Activated B cell treated with CpG ODN at 0.5 μM for 24 hours (primary cell): Measurements from ENCODE around the gene LY6G6C. TPM values are rescaled to one million over a fixed set of nuclear protein-coding genes. Genes with fewer than 3 reads are reported as not detected.

Source experiments
- ATAC-seq: fragments of 200-7000 bp; cut with Tn5 transposase; one replicate; pipeline ENCODE4 v1.10.0; 2021; ENCODE audit warnings: low read depth, mild to moderate bottlenecking, moderate library complexity
- CTCF ChIA-PET: fragments of 350-600 bp; sonication (Branson Sonifier 250); formaldehyde crosslinking; loops from one replicate; lab custom pipeline; 2021; ENCODE audit warnings: antibody characterized with exemption; lab: Charles Lee
- POLR2A ChIA-PET: fragments of 350-600 bp; sonication (Branson Sonifier 250); formaldehyde crosslinking; loops from one replicate; lab custom pipeline; 2021; ENCODE audit warnings: antibody characterized with exemption; lab: Charles Lee
- DNase-seq: peaks from one replicate; pipeline ENCODE4 v3.0.0; 2022
- H3K27ac Mint-ChIP-seq: one replicate; pipeline ENCODE4 v1.8.0; 2020; ENCODE audit warnings: mixed read lengths
- H3K27me3 Mint-ChIP-seq: one replicate; pipeline ENCODE4 v1.8.0; 2021; ENCODE audit warnings: mixed read lengths
- H3K36me3 Mint-ChIP-seq: one replicate; pipeline ENCODE4 v1.8.0; 2021; ENCODE audit warnings: low read depth, mixed read lengths
- H3K4me1 Mint-ChIP-seq: one replicate; pipeline ENCODE4 v1.8.0; 2021; ENCODE audit warnings: mixed read lengths
- H3K4me3 Mint-ChIP-seq: one replicate; pipeline ENCODE4 v1.8.0; 2020; ENCODE audit warnings: mild to moderate bottlenecking, mixed read lengths
- H3K9me3 Mint-ChIP-seq: one replicate; pipeline ENCODE4 v1.8.0; 2020; ENCODE audit warnings: mixed read lengths
- intact Hi-C: fragments of 100-400 bp; cut with micrococcal nuclease; formaldehyde crosslinking; loops from one replicate; pipeline ENCODE4 v1.15.1; 2024
- total RNA-seq: library from RNA; stranded (reverse); gene quantifications from 2 replicates; pipeline ENCODE4 v1.2.3, GENCODE V29; 2022
- TF ChIP-seq, protein P1 (sequence below): fragments of 200-600 bp; IDR thresholded peaks from one replicate; pipeline ENCODE4 v1.8.0; 2022; ENCODE audit warnings: antibody characterized with exemption, mild to moderate bottlenecking

The LY6G6C gene
- total RNA-seq, 1 donor from 2014 or later, result not detected

DNA sequence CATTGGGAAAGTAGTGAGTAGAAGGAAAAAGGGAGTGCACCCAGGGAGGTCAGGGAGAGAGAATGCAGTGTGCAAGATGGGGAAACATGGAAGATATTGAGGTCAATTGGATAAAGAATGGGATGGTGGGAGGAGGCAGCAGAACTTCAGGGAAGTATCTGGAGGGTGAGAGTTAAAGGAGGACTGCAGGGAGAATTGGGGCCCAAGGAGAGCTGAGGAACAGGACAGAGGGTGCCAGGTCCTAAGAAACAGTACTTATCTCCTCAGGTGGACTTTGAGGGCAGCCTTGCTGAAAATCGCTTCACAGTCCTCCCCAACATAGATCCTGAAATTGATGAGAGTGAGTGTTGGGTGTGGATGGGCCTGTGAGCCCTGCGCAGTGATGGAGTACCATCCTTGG, 36.7 kb upstream of the LY6G6C start:
- no peak overlapping the region for H3K4me3 Mint-ChIP-seq
- H3K4me1 Mint-ChIP-seq, result no peaks in the 10 kb centered on the region
- no peak for ATAC-seq
- H3K27ac Mint-ChIP-seq, result no peak overlapping the region
- peaks cover 25% of the 10 kb centered on the region for H3K36me3 Mint-ChIP-seq
- DNase-seq, result no peak
- H3K9me3 Mint-ChIP-seq, result no peaks in the 10 kb centered on the region
- intact Hi-C loops, result no loop called here
- CTCF ChIA-PET, result no interaction called here
- POLR2A ChIA-PET, result no interaction called here
- H3K27me3 Mint-ChIP-seq, result no peaks in the 10 kb centered on the region
- TF ChIP-seq, protein P1, sequence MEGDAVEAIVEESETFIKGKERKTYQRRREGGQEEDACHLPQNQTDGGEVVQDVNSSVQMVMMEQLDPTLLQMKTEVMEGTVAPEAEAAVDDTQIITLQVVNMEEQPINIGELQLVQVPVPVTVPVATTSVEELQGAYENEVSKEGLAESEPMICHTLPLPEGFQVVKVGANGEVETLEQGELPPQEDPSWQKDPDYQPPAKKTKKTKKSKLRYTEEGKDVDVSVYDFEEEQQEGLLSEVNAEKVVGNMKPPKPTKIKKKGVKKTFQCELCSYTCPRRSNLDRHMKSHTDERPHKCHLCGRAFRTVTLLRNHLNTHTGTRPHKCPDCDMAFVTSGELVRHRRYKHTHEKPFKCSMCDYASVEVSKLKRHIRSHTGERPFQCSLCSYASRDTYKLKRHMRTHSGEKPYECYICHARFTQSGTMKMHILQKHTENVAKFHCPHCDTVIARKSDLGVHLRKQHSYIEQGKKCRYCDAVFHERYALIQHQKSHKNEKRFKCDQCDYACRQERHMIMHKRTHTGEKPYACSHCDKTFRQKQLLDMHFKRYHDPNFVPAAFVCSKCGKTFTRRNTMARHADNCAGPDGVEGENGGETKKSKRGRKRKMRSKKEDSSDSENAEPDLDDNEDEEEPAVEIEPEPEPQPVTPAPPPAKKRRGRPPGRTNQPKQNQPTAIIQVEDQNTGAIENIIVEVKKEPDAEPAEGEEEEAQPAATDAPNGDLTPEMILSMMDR, result no peak

DNA sequence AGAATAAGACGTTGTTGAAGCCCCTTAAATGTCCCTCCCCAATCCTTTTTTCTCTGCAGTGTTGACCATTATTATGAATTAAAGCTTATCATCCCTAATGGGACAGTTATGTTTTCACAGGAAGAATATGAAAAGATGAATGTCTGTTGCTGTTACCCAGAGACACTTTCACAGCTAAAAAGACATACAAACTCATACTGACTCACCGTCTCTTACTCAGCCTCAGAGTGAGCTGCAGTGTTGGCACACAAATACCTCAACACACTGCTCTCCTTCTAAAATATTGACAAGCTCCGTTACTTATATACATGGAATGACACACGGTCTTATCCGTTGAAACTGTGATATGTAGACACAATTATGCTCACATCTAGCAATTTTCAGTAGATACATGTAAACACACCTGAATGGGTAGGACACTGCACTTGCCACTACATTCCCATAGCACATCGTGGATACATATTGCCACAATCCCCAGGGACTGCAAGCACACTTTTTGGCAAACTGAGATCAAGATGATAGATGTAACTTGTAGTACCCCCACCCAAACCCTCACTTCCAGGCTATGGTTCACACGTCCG, 31.3 kb upstream of the LY6G6C start:
- Mint-ChIP-seq H3K27ac (no peak overlapping the region), H3K4me3 (no peak overlapping the region), H3K9me3 (no peaks in the 10 kb centered on the region), H3K36me3 (peaks cover 7% of the 10 kb centered on the region), H3K4me1 (no peaks in the 10 kb centered on the region), H3K27me3 (no peaks in the 10 kb centered on the region)
- DNase-seq (no peak), ATAC-seq (no peak)
- TF ChIP-seq, protein P1, result no peak
- ChIA-PET POLR2A (interaction anchor here (0.6 kb wide), 1 partner anchor 63 kb away, joined by 6 read pairs; no protein-coding TSS in a partner anchor), CTCF (no interaction called here)
- intact Hi-C loops, result no loop called here

DNA sequence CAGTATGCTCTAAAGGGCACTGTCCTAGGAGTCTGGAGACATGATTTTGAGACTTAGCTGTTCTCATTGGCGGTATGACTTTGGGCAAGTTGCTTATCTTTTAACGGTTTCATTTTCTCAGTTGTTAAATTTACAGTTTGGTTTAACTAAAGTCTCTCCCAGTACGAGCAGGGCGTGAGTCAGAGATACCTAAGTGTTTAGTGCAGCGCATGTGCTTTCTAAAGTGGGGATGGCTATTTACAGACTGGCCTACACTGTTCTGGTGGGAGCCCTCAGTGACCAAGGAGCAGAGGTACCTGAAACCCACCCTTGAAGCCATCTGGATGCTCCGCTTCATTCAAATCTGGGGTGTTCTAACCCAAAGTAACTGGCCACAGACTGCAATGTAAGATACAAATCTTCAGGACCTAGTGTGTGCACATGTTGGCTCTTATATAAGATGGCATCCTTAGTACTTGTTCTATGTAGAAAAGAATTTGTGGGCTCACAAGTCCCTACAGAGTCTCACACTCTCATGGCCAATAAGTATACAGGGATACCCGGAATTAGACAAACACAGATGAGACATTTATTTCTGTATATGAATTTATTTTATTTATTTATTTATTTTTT, 29.0 kb upstream of the LY6G6C start:
- peaks cover 12% of the 10 kb centered on the region for H3K36me3 Mint-ChIP-seq
- no peaks in the 10 kb centered on the region for H3K9me3 Mint-ChIP-seq
- no peak for DNase-seq
- no peak overlapping the region for H3K4me3 Mint-ChIP-seq
- CTCF ChIA-PET, result interaction anchor here (1.1 kb wide), 1 partner anchor 19 kb away, joined by 3 read pairs; no protein-coding TSS in a partner anchor
- no peak for ATAC-seq
- TF ChIP-seq, protein P1, result no peak
- H3K27ac Mint-ChIP-seq, result no peak overlapping the region
- intact Hi-C loops, result no loop called here
- no peaks in the 10 kb centered on the region for H3K4me1 Mint-ChIP-seq
- no peaks in the 10 kb centered on the region for H3K27me3 Mint-ChIP-seq
- POLR2A ChIA-PET, result interaction anchor here (0.6 to 1.1 kb wide), 3 partner anchors 11 to 85 kb away, joined by 3 to 4 read pairs (median 3); partner anchors contain the start of gene MSH5

DNA sequence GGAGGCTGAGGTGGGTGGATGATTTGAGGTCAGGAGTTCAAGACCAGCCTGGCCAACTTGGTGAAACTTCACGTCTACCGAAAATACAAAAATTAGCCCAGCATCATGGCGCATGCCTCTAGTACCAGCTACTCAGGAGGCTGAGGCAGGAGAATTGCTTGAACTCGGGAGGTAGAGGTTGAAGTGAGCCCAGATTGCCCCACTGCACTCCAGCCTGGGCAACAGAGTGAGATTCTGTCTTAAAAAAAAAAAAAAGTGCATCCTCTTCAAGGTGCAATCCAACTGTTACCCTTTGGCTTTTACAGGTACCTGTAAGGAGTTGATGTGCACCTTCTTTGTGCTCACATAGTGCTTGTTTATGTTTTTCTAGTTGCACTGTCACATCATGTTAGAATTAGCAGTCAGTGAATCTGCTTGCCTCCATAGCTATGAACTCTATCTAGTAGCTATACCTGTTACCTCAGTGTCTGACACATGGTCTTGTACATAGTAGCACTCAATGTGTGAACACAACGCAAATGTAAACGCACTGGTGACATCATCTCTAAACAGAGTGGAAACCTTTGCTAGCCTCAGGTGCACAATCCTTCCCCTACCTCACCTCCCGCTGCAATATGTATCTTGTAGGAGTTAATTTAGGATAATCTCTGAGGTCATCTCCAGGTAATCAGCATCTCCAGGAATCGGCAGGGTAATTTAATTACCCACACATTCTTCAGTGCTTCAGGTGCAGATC, 27.9 kb upstream of the LY6G6C start:
- TF ChIP-seq, protein P1, result no peak
- intact Hi-C loops, result no loop called here
- POLR2A ChIA-PET, result interaction anchor here (0.5 to 1.1 kb wide), 5 partner anchors 10 to 102 kb away, joined by 3 to 11 read pairs (median 4); partner anchors contain the start of gene MSH5
- ATAC-seq, result no peak
- Mint-ChIP-seq H3K4me1 (no peaks in the 10 kb centered on the region), H3K4me3 (no peak overlapping the region), H3K27ac (no peak overlapping the region), H3K36me3 (peaks cover 13% of the 10 kb centered on the region), H3K27me3 (no peaks in the 10 kb centered on the region), H3K9me3 (no peaks in the 10 kb centered on the region)
- no peak for DNase-seq
- CTCF ChIA-PET, result interaction anchor here (1.1 kb wide), 1 partner anchor 21 kb away, joined by 4 read pairs; no protein-coding TSS in a partner anchor

DNA sequence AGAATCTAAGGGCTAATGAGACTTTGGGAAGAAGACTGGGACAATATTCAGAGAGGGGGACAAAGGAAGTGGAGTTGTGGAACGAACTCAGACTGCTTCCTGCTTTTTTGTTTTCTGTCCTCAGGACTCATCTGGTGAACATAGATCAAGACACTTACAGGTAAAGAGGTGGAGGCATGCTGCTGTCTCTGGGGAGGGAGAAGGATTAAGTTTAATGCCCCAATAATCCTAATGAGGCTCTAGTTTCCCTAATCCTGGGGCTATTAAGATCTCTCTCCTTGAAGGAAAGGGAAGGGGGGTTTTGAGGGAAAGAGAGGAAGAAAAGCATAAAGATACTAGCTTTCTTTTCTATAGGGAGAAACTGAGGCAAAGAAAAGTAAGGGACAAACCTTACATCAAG, 22.9 kb upstream of the LY6G6C start:
- Mint-ChIP-seq H3K4me1 (peaks cover 17% of the 10 kb centered on the region), H3K27ac (no peak overlapping the region), H3K4me3 (no peak overlapping the region), H3K27me3 (no peaks in the 10 kb centered on the region), H3K36me3 (peaks cover 29% of the 10 kb centered on the region), H3K9me3 (no peaks in the 10 kb centered on the region)
- CTCF ChIA-PET, result no interaction called here
- ATAC-seq, result no peak
- no peak for DNase-seq
- intact Hi-C loops, result no loop called here
- TF ChIP-seq, protein P1, result no peak
- POLR2A ChIA-PET, result no interaction called here
